Uterus (tissue), 2 donors: ENCODE measurements around the gene PBXIP1.
"Not testable (repeated sequence)": the region's sequence is repeated elsewhere in the genome, so short reads cannot be mapped to it uniquely, and the experiment has no call there.

Experiments
- CTCF ChIP-seq, 4 experiments: fragments of 200-600 bp in 2 of 4; fragments of 450-650 bp in 2 of 4; sonication (generic) in 2 of 4; IDR thresholded peaks; one replicate each; pipeline ENCODE4 v1.5.1; 2016 to 2019; ENCODE audit warnings: antibody characterized with exemption in 4 of 4, mild to moderate bottlenecking in 2 of 4, moderate library complexity in 1 of 4
- POLR2A ChIP-seq, 2 donors: fragments of 450-650 bp; IDR thresholded peaks; one replicate each; pipeline ENCODE4 v1.6.1; 2016; ENCODE audit warnings: antibody characterized with exemption in 2 of 2, mild to moderate bottlenecking in 1 of 2, moderate library complexity in 1 of 2

GRCh38 chr1:154986736-154987135 lies 30.8 kb upstream of the PBXIP1 start:
- not testable (repeated sequence) for TF ChIP-seq CTCF, POLR2A (IDR thresholded peaks at IDR 0.05)
